ENCODE data around the gene IFIT3.
"Not testable (repeated sequence)": the region's sequence is repeated elsewhere in the genome, so short reads cannot be mapped to it uniquely, and the experiment has no call there.

Gene IFIT3

DNA sequence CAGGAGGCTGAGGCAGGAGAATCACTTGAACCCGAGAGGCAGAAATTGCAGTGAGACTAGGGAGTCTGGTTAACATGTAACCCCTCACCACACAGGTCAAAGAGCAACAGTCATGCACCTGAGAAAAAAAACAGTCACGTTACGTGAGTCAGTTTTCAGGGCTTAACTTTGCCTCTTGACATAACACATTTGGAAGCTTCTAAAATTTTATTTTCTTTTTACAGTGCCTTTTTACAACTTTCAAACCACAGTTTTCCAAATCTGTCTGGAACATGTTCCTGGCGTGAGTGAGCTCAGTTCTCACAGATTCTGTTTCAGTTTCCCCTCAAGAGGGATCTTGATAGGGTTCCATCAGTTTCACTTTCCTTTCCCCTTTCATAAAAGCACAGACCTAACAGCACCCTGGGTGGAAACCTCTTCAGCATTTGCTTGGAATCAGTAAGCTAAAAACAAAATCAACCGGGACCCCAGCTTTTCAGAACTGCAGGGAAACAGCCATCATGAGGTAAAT lies 4.4 kb downstream of the IFIT3 start:
- no peak for DNase-seq (ENCODE audit: low read depth in 2 of 2, low spot score in 1 of 2)

GRCh38 chr10:89335226-89335625 lies 7.4 kb downstream of the IFIT3 start:
- DNase-seq (ENCODE audit: low read depth in 2 of 2, low spot score in 1 of 2): no peak

DNA sequence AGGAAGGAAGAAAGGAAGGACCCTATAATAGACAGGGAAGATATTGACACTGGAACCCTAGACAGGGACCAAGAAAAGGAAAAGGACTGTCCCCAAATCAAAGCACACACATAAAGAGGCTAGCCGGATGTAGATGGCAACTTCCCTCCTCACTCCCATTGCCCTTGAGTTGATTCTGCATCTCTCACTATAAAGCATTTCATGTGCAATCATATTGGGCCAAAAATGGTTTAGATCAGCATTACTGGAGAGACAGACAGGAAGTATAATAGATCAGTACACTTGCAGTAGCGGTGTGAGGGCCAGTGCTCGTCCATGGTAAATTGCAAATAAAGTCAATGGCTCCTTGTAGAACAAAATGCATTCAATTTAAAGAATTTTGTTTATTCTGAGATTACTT lies 8.4 kb downstream of the IFIT3 start:
- no peak for DNase-seq (ENCODE audit: low read depth in 2 of 2, low spot score in 1 of 2)

DNA sequence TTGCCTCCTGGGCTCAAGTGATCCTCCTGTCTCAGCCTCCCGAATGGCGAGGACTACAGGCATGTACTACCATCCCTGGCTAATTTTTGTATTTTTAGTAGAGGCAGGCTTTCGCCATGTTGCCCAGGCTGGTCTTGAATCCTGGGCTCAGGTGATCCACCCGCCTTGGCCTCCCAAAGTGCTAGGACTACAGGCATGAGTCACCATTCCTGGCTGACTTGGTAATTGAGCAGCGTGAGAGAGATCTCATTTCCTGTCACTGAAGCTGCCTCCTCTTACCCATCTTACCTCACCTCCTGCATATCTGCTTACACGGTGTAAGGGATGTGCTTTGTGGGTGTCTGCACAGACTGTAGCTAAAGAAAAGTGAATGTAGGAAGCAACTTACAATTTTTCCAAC lies 9.7 kb downstream of the IFIT3 start:
- no peak for DNase-seq (ENCODE audit: low read depth in 2 of 2, low spot score in 1 of 2)

GRCh38 chr10:89338713-89339112 lies 10.9 kb downstream of the IFIT3 start:
- DNase-seq (ENCODE audit: low read depth in 2 of 2, low spot score in 1 of 2): no peak

- DNase-seq (ENCODE audit: low read depth in 2 of 2, low spot score in 1 of 2): no peak
Observed at GRCh38 chr10:89339875-89340274, 12.1 kb downstream of the IFIT3 start.

DNA sequence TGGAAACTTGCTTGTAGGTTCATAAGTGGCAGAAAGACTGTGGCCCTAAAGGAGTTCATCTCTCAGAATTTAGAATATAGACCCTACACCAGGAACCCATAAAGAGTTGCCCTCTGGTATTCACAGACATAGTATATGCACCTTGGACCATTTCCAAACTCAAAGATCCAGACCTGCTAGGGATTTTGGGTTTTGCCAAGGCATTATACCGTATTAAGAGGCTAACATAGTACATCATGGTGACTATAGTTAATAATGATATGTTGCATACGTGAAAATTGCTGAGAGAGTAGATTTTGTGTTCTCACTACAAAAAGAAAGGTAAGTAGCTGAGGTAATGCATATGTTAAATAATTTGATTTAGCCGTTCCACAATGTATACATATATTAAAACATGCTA lies 13.9 kb downstream of the IFIT3 start:
- DNase-seq (ENCODE audit: low read depth in 2 of 2, low spot score in 1 of 2): no peak

GRCh38 chr10:89342206-89342958 lies 14.6 kb downstream of the IFIT3 start:
- no peak for DNase-seq (ENCODE audit: low read depth in 2 of 2, low spot score in 1 of 2)

GRCh38 chr10:89343089-89343767 lies 15.4 kb downstream of the IFIT3 start:
- DNase-seq (ENCODE audit: low read depth in 2 of 2, low spot score in 1 of 2): no peak

DNA sequence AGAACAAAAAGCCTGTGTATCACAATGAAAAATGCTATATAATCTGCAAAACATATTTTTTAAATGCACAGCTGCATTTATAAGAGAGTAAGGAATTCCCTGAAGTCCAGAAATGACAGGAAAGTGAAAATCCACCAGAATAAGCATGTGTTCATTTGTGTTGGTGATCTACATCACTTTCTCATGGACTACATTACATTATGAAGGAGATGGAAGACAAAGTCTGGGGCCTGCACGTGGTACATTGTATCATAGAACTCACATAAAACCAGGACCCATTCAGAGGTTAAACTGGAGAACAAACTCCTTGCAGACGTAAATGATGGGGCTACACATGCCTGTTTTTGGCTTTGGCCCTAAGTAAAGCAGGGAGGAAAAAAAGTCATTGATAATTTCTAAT lies 16.4 kb downstream of the IFIT3 start:
- no peak for DNase-seq (ENCODE audit: low read depth in 2 of 2, low spot score in 1 of 2)

- DNase-seq (ENCODE audit: low read depth in 2 of 2, low spot score in 1 of 2): no peak
Observed at GRCh38 chr10:89345367-89346000, 17.7 kb downstream of the IFIT3 start.

DNA sequence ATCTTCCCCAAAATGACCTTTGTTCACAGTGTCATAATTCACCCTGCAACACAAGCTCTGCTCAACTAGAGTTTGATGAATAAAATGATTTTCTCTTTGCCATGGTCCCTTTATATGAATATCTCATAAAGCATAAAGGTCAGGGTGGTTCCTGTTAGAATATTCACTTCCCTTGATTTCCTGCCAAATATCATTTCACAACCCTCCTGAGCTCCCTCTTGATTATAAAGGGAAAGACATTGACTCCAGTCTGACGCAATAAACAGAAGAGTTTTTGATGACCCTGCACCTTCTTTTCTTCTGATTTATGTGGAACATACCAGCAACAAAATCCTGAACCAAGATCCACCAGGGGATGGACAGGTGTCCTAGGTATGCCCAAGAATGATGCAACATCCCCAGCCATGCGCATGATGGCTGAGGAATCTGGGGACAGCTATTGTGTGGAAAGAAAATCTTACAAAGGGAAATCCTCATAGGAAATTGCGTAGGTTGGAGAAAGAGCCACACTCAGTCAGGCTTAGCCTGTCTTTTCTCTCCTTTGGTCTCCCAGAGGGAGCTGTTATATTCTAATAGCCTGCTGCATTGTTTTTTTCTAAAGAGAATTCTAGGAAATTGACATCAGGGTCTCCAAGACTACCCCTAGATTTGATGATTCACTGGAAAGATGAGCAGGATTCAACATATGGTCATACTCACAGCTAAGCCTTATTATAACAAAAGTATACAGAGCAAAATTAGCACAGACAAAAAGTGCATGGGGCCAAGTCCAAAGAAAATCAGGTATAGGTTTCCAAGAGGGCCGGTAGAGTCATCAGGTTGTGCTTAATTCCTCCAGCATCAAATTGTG lies 18.8 kb downstream of the IFIT3 start:
- no peak for DNase-seq (ENCODE audit: low read depth in 2 of 2, low spot score in 1 of 2)

- DNase-seq (ENCODE audit: low read depth in 2 of 2, low spot score in 1 of 2): no peak
Observed at GRCh38 chr10:89347701-89348457, 20.1 kb downstream of the IFIT3 start.

- no peak for DNase-seq (ENCODE audit: low read depth in 2 of 2, low spot score in 1 of 2)
Observed at GRCh38 chr10:89348481-89348880, 20.7 kb downstream of the IFIT3 start.

- DNase-seq (ENCODE audit: low read depth in 2 of 2, low spot score in 1 of 2): no peak
Observed at GRCh38 chr10:89348975-89349374, 21.2 kb downstream of the IFIT3 start.

GRCh38 chr10:89350631-89351315 lies 23.0 kb downstream of the IFIT3 start:
- DNase-seq (ENCODE audit: low read depth in 2 of 2, low spot score in 1 of 2): not testable (repeated sequence)

DNA sequence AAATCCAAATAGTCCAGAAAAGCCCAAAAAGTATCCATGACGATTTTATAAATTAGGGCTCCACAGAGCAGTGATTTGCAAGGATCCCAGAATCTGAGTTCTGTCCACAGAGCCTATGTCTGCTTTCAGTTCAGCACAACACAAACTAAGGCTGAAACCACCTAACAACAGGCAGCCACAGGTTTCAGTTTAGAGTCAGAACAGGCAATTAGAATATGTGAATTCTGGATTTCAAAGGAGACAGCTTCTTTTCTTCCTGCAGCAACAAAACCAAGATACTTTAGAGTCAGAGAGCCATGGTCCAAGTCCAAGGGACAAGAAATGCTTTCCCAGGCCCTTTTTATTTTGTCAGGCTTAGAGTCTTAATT lies 23.6 kb downstream of the IFIT3 start:
- no peak for DNase-seq (ENCODE audit: low read depth in 2 of 2, low spot score in 1 of 2)

DNA sequence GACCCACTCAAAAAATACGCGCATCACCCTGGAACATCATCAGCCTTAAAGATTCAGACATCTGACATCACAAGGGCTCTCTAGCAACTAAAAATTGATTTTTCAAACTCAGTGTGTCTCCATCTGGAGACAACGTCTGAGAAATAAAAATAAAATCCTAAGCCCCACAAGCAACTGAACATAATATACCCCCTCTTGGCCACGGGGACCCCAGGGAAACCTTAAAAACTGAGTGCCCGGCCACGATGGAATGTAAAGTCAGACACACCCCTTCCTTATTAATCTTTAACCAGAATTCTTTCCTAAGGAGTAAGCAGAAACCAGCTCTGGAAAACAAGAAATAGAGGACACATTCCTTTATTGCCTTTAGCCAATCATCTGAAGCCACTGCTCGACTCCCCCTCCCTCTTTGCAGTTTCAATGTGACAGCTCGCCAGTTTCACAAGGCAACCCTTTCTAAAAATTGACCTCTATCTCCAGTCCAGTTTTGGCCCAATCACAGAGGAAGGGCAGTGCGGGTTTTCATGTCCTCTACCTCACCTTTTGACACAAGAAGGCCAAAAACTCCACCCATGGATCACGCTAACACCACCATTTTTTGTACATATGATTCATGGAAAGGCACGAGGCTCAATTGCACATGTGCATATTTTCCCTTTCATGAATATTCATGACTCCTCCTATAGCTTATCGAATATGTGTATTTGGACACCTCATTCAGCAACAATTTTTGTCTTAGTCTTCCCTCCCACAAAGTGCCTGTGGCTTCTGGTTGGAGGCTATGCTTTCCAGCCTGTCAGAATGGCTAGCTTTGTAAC lies 24.2 kb downstream of the IFIT3 start:
- no peak for DNase-seq (ENCODE audit: low read depth in 2 of 2, low spot score in 1 of 2)

GRCh38 chr10:89352802-89353201 lies 25.0 kb downstream of the IFIT3 start:
- DNase-seq (ENCODE audit: low read depth in 2 of 2, low spot score in 1 of 2): no peak

All from stimulated activated CD8-positive, alpha-beta memory T cell treated with anti-CD3 and anti-CD28 coated beads, Interleukin-4, amount 100 ng/mL, for 1 hour (primary cell).